ENCODE results near the gene SLC25A27. TPM values are rescaled to one million over a fixed set of nuclear protein-coding genes. Genes with fewer than 3 reads are reported as not detected.
"Not testable (repeated sequence)": the region's sequence is repeated elsewhere in the genome, so short reads cannot be mapped to it uniquely, and the experiment has no call there.

SLC25A27 gene
- total RNA-seq, 5 donors from 2014 or later (not counting 1 experiment from before 2014, with no cell fraction given) = 0.23 to 2.4 (median 0.85) TPM

DNA sequence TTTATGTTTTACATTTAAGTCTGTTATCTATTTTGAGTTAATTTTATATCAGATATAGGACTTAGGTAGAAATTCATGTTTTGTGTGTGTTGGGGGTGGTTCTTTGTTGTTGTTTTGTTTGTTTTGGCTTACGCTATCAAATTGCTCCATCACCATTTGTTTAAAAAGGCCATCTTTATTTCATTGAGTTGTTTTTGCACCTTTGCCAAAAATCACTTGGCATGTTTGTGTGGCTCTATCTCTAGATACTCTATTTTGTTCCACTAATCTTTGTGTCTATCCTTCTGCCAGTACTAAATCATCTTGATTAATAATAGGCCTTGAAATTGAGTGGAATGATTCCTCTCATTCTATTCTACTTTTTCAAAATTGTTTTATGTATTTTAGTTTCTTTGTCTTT, 7.5 kb upstream of the SLC25A27 start:
- no peaks in the 10 kb centered on the region for H3K27me3 ChIP-seq (replicated peaks in 1 of 2; ENCODE audit: control insufficient read depth in 2 of 2, extremely low read depth in 1 of 2, insufficient read depth in 2 of 2, low read length in 1 of 2)
- Mint-ChIP-seq H3K27me3 (peaks cover 7 to 13% of the 10 kb centered on the region in 2 donors), H3K4me1 (no peaks in the 10 kb centered on the region), H3K36me3 (no peaks in the 10 kb centered on the region), H3K4me3 (no peak overlapping the region), H3K9me3 (peaks cover 0 to 3% (median 0%) of the 10 kb centered on the region in 3 donors), H3K27ac (no peak overlapping the region)
- POLR2A ChIA-PET = no interaction called here
- no peak overlapping the region for H3K4me3 ChIP-seq (ENCODE audit: control insufficient read depth in 1 of 2, extremely low read depth in 1 of 2, low read length in 1 of 2)
- no peaks in the 10 kb centered on the region for H3K4me1 ChIP-seq (ENCODE audit: control insufficient read depth in 1 of 2, extremely low read depth in 1 of 2, insufficient read depth in 2 of 2, low read length in 2 of 2)
- CTCF ChIA-PET = no interaction called here
- DNase-seq (no peak), ATAC-seq (replicated peaks in 1 of 4) (no peak)
- no peaks in the 10 kb centered on the region for H3K36me3 ChIP-seq (ENCODE audit: control insufficient read depth in 2 of 2, extremely low read depth in 1 of 2, insufficient read depth in 1 of 2, low read length in 1 of 2)
- no peak overlapping the region for H3K27ac ChIP-seq (ENCODE audit: low read length)
- WGBS (ENCODE audit: insufficient coverage) = no CpG with 5 or more reads among the region's 1 CpG
- H3K9me3 ChIP-seq = no peaks in the 10 kb centered on the region

DNA sequence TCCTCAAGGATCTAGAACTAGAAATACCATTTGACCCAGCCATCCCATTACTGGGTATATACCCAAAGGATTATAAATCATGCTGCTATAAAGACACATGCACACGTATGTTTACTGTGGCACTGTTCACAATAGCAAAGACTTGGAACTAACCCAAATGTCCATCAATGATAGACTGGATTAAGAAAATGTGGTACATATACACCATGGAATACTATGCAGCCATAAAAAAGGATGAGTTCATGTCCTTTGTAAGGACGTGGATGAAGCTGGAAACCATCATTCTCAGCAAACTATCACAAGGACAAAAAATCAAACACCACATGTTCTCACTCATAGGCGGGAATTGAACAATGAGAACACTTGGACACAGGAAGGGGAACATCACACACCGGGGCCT, 4.7 kb upstream of the SLC25A27 start:
- DNase-seq; POLR2A ChIA-PET; H3K36me3 Mint-ChIP-seq; H3K9me3 ChIP-seq; H3K9me3 Mint-ChIP-seq; H3K27ac ChIP-seq (ENCODE audit: low read length); H3K4me1 ChIP-seq (ENCODE audit: control insufficient read depth in 1 of 2, extremely low read depth in 1 of 2, insufficient read depth in 2 of 2, low read length in 2 of 2); CTCF ChIA-PET; H3K4me3 Mint-ChIP-seq; ATAC-seq (replicated peaks in 1 of 4); H3K36me3 ChIP-seq (ENCODE audit: control insufficient read depth in 2 of 2, extremely low read depth in 1 of 2, insufficient read depth in 1 of 2, low read length in 1 of 2); H3K4me3 ChIP-seq (ENCODE audit: control insufficient read depth in 1 of 2, extremely low read depth in 1 of 2, low read length in 1 of 2); H3K27ac Mint-ChIP-seq: not testable (repeated sequence)
- peaks cover 0 to 12% of the 10 kb centered on the region in 2 experiments for H3K27me3 ChIP-seq (replicated peaks in 1 of 2; ENCODE audit: control insufficient read depth in 2 of 2, extremely low read depth in 1 of 2, insufficient read depth in 2 of 2, low read length in 1 of 2)
- WGBS (ENCODE audit: insufficient coverage) = no CpG with 5 or more reads among the region's 4 CpGs
- Mint-ChIP-seq H3K4me1 (peaks cover 10 to 11% (median 11%) of the 10 kb centered on the region in 3 donors), H3K27me3 (peaks cover 16 to 27% of the 10 kb centered on the region in 2 donors)

DNA sequence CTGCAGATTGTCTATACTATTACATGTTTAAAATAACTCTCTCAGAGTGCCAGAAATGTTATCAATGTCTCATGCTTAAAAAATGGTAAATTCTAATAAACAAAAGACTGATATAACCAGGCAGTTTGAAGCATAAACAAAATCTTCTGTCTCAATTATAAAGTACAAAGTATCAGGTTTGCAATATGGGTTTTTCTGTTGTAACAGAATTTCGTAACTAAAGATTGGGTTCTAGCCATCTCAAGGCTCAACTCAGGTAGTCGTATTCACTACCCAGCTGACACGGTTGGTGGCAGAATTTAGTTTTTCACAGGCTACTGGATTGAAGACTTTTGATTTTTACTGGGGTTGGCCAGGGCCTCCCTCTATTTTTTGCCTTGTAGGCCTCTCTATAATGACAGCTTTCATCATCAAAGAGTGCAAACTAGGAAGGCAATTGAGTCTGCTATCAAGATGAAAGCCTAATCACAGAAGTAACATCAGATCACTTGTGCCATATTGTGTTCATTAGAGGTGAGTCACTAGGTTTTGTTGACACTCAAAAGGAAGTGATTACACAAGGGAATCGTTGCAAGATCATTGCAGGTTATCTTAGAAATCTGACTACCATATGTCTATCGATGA, 3.8 kb upstream of the SLC25A27 start:
- H3K36me3 ChIP-seq (ENCODE audit: control insufficient read depth in 2 of 2, extremely low read depth in 1 of 2, insufficient read depth in 1 of 2, low read length in 1 of 2) = no peaks in the 10 kb centered on the region
- no peak overlapping the region for H3K27ac Mint-ChIP-seq
- no peak overlapping the region for H3K4me3 Mint-ChIP-seq
- H3K4me1 ChIP-seq (ENCODE audit: control insufficient read depth in 1 of 2, extremely low read depth in 1 of 2, insufficient read depth in 2 of 2, low read length in 2 of 2) = peaks cover 0 to 13% of the 10 kb centered on the region in 2 experiments
- peaks cover 0 to 15% of the 10 kb centered on the region in 2 experiments for H3K27me3 ChIP-seq (replicated peaks in 1 of 2; ENCODE audit: control insufficient read depth in 2 of 2, extremely low read depth in 1 of 2, insufficient read depth in 2 of 2, low read length in 1 of 2)
- ChIA-PET CTCF (no interaction called here), POLR2A (no interaction called here)
- H3K27me3 Mint-ChIP-seq = peaks cover 22 to 34% of the 10 kb centered on the region in 2 donors
- no peak for ATAC-seq (replicated peaks in 1 of 4)
- no peaks in the 10 kb centered on the region for H3K36me3 Mint-ChIP-seq
- no peaks in the 10 kb centered on the region for H3K9me3 ChIP-seq
- no peak overlapping the region for H3K27ac ChIP-seq (ENCODE audit: low read length)
- whole genome bisulfite sequencing (ENCODE audit: insufficient coverage) = 81% methylated on average over 3 of the region's 5 CpGs
- peaks cover 15 to 16% (median 15%) of the 10 kb centered on the region in 3 donors for H3K4me1 Mint-ChIP-seq
- peaks cover 0 to 3% (median 0%) of the 10 kb centered on the region in 3 donors for H3K9me3 Mint-ChIP-seq
- no peak for DNase-seq
- H3K4me3 ChIP-seq (ENCODE audit: control insufficient read depth in 1 of 2, extremely low read depth in 1 of 2, low read length in 1 of 2) = no peak overlapping the region

DNA sequence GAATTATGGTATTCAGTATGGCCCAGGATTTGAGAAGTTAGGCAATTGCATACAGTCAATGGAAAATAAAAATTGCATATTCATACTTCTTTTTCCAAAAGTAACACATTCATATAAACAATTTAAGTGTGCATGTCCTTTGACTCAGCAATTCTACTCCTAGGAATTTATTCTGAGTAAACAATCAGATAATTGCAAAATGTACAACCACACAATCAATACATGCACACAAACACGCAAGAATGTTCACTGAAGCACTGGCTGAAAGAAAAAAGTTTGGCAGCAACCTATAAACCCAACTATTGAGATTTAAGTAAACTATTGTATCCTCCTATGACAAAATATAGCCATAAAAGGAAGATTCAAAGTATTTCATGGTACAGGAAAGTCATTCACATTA, 1.8 kb upstream of the SLC25A27 start:
- Histone ChIP-seq H3K27ac (ENCODE audit: low read length) (no peak overlapping the region), H3K4me3 (ENCODE audit: control insufficient read depth in 1 of 2, extremely low read depth in 1 of 2, low read length in 1 of 2) (no peak overlapping the region), H3K9me3 (no peaks in the 10 kb centered on the region), H3K27me3 (replicated peaks in 1 of 2; ENCODE audit: control insufficient read depth in 2 of 2, extremely low read depth in 1 of 2, insufficient read depth in 2 of 2, low read length in 1 of 2) (peaks cover 3 to 16% of the 10 kb centered on the region in 2 experiments), H3K36me3 (ENCODE audit: control insufficient read depth in 2 of 2, extremely low read depth in 1 of 2, insufficient read depth in 1 of 2, low read length in 1 of 2) (no peaks in the 10 kb centered on the region), H3K4me1 (ENCODE audit: control insufficient read depth in 1 of 2, extremely low read depth in 1 of 2, insufficient read depth in 2 of 2, low read length in 2 of 2) (peaks cover 0 to 13% of the 10 kb centered on the region in 2 experiments)
- H3K4me3 Mint-ChIP-seq = no peak overlapping the region
- ChIA-PET CTCF (no interaction called here), POLR2A (interaction anchor here in 1 of 2 donors (0.6 kb wide), 2 partner anchors 11 to 126 kb away, joined by 3 read pairs; no protein-coding TSS in a partner anchor)
- ATAC-seq (replicated peaks in 1 of 4) (no peak), DNase-seq (no peak)
- no peaks in the 10 kb centered on the region for H3K9me3 Mint-ChIP-seq
- no peaks in the 10 kb centered on the region for H3K36me3 Mint-ChIP-seq
- peaks cover 15 to 16% (median 15%) of the 10 kb centered on the region in 3 donors for H3K4me1 Mint-ChIP-seq
- no peak overlapping the region for H3K27ac Mint-ChIP-seq
- WGBS (ENCODE audit: insufficient coverage) = no CpG with 5 or more reads among the region's 1 CpG
- H3K27me3 Mint-ChIP-seq = peaks cover 31 to 48% of the 10 kb centered on the region in 2 donors

DNA sequence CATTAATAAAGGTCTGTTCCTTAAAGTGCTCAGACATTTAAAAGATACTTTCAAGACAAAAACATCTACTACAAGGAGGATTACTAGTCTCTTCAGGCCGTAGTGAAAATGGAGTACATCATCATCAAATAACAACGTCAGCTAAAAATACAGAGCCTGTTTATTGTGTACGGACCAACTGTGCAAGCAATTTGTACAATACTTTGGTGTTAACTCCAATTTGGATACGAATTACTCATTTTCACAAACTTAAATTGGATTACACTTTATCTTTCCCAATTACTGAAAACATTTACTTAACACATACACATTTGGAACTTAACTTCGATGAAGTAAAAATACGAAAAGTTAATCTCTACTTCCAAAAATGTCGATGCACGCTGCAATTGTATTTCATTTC, 959 bp upstream of the SLC25A27 start:
- H3K36me3 ChIP-seq (ENCODE audit: control insufficient read depth in 2 of 2, extremely low read depth in 1 of 2, insufficient read depth in 1 of 2, low read length in 1 of 2) = no peaks in the 10 kb centered on the region
- 63% methylated on average over 4 of the region's 8 CpGs for WGBS (ENCODE audit: insufficient coverage)
- no peak for DNase-seq
- H3K27ac ChIP-seq (ENCODE audit: low read length) = no peak overlapping the region
- H3K9me3 Mint-ChIP-seq = no peaks in the 10 kb centered on the region
- H3K27me3 ChIP-seq (replicated peaks in 1 of 2; ENCODE audit: control insufficient read depth in 2 of 2, extremely low read depth in 1 of 2, insufficient read depth in 2 of 2, low read length in 1 of 2) = peaks cover 3 to 23% of the 10 kb centered on the region in 2 experiments
- CTCF ChIA-PET = no interaction called here
- no peaks in the 10 kb centered on the region for H3K9me3 ChIP-seq
- H3K27ac Mint-ChIP-seq = no peak overlapping the region
- POLR2A ChIA-PET = no interaction called here
- H3K36me3 Mint-ChIP-seq = no peaks in the 10 kb centered on the region
- H3K4me1 ChIP-seq (ENCODE audit: control insufficient read depth in 1 of 2, extremely low read depth in 1 of 2, insufficient read depth in 2 of 2, low read length in 2 of 2) = peaks cover 0 to 13% of the 10 kb centered on the region in 2 experiments
- no peak for ATAC-seq (replicated peaks in 1 of 4)
- peaks cover 31 to 54% of the 10 kb centered on the region in 2 donors for H3K27me3 Mint-ChIP-seq
- peaks cover 15 to 16% (median 15%) of the 10 kb centered on the region in 3 donors for H3K4me1 Mint-ChIP-seq
- peak overlapping the region; percentile 80 to 88 (median 86) for H3K4me3 Mint-ChIP-seq
- H3K4me3 ChIP-seq (ENCODE audit: control insufficient read depth in 1 of 2, extremely low read depth in 1 of 2, low read length in 1 of 2) = no peak overlapping the region

DNA sequence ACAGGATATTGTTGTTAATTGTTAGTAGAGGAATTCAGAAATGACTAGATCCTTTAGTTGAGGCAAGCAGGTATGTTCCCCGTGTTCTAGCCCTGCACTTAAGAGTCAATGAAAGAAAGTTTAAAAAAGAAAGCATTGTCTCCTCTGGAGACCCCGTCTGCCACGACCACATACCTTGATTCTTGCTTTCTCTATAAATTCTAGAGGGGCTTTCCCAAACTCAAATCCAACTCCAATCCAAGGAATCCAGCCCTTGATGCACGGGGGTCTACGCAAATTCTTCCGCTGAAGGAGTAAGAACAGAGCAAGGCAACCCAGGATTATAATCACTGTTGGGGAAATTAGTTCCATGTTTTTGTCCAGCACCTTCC, 558 bp upstream of the SLC25A27 start:
- H3K27ac ChIP-seq (ENCODE audit: low read length) = no peak overlapping the region
- H3K9me3 ChIP-seq = no peaks in the 10 kb centered on the region
- Mint-ChIP-seq H3K27me3 (peaks cover 31 to 54% of the 10 kb centered on the region in 2 donors), H3K4me1 (peaks cover 15 to 16% (median 15%) of the 10 kb centered on the region in 3 donors), H3K9me3 (no peaks in the 10 kb centered on the region), H3K36me3 (no peaks in the 10 kb centered on the region), H3K27ac (no peak overlapping the region), H3K4me3 (peak overlapping the region; percentile 80 to 88 (median 86))
- ChIA-PET POLR2A (no interaction called here), CTCF (interaction anchor here in 1 of 2 donors (0.6 kb wide), 1 partner anchor 432 kb away, joined by 3 read pairs; no protein-coding TSS in a partner anchor)
- H3K36me3 ChIP-seq (ENCODE audit: control insufficient read depth in 2 of 2, extremely low read depth in 1 of 2, insufficient read depth in 1 of 2, low read length in 1 of 2) = no peaks in the 10 kb centered on the region
- H3K4me1 ChIP-seq (ENCODE audit: control insufficient read depth in 1 of 2, extremely low read depth in 1 of 2, insufficient read depth in 2 of 2, low read length in 2 of 2) = peaks cover 0 to 13% of the 10 kb centered on the region in 2 experiments
- H3K4me3 ChIP-seq (ENCODE audit: control insufficient read depth in 1 of 2, extremely low read depth in 1 of 2, low read length in 1 of 2) = peak overlapping the region; percentile 66 to 94
- ATAC-seq (replicated peaks in 1 of 4) = no peak
- WGBS (ENCODE audit: insufficient coverage) = 40% methylated on average over 3 of the region's 6 CpGs
- H3K27me3 ChIP-seq (replicated peaks in 1 of 2; ENCODE audit: control insufficient read depth in 2 of 2, extremely low read depth in 1 of 2, insufficient read depth in 2 of 2, low read length in 1 of 2) = peaks cover 3 to 24% of the 10 kb centered on the region in 2 experiments
- DNase-seq = no peak
